Natural killer cell (primary cell): ENCODE measurements around the gene ELOF1. TPM values are rescaled to one million over a fixed set of nuclear protein-coding genes. Genes with fewer than 3 reads are reported as not detected.
A peak's percentile ranks its signal among the peaks of the same experiment; 100 is the strongest.

Experiments used
- ATAC-seq, 3 donors: fragments of 150-1000 bp in 2 of 3; fragments of 200-7000 bp in 1 of 3; cut with Tn5 transposase; 1 replicate in 1 of 3; 2 replicates in 2 of 3; pipeline ENCODE4 v1.10.0; 2021; ENCODE audit warnings: mild to moderate bottlenecking in 2 of 3, moderate library complexity in 2 of 3
- DNase-seq, 2 donors: peaks; one replicate each; pipeline versions ENCODE4 v3.0.0 to v3.0.0-alpha.2; 2013 to 2021; ENCODE audit warnings: mixed read lengths in 1 of 2
- H3K27ac ChIP-seq: one replicate; pipeline ENCODE4 v1.5.1; 2013; ENCODE audit warnings: mild to moderate bottlenecking, low read length
- H3K27me3 ChIP-seq: one replicate; pipeline ENCODE4 v1.6.1; 2013; ENCODE audit warnings: low read length; ENCODE audit not compliant: control insufficient read depth, insufficient read depth
- H3K36me3 ChIP-seq: one replicate; pipeline ENCODE4 v1.6.1; 2013; ENCODE audit warnings: low read length; ENCODE audit not compliant: control insufficient read depth, insufficient read depth
- H3K4me1 ChIP-seq: one replicate; pipeline ENCODE4 v1.6.1; 2013; ENCODE audit warnings: low read length; ENCODE audit not compliant: control insufficient read depth, insufficient read depth
- H3K4me3 ChIP-seq: one replicate; pipeline ENCODE4 v1.5.1; 2013; ENCODE audit warnings: low read length
- H3K9me3 ChIP-seq: one replicate; pipeline ENCODE4 v1.6.1; 2013; ENCODE audit warnings: low read length; ENCODE audit not compliant: control insufficient read depth, insufficient read depth
- H3K27ac Mint-ChIP-seq, 2 donors: one replicate each; pipeline ENCODE4 v1.8.0; 2022; ENCODE audit warnings: mild to moderate bottlenecking in 2 of 2, mixed read lengths in 2 of 2, moderate library complexity in 1 of 2
- H3K27me3 Mint-ChIP-seq, 2 donors: one replicate each; pipeline ENCODE4 v1.8.0; 2022; ENCODE audit warnings: low read depth in 2 of 2, mixed read lengths in 2 of 2
- H3K36me3 Mint-ChIP-seq: one replicate; pipeline ENCODE4 v1.8.0; 2022; ENCODE audit warnings: mixed read lengths
- H3K4me1 Mint-ChIP-seq, 2 donors: one replicate each; pipeline ENCODE4 v1.8.0; 2022; ENCODE audit warnings: mixed read lengths in 2 of 2
- H3K4me3 Mint-ChIP-seq: one replicate; pipeline ENCODE4 v1.8.0; 2022; ENCODE audit warnings: mild to moderate bottlenecking, moderate library complexity, mixed read lengths
- H3K9me3 Mint-ChIP-seq, 2 donors: one replicate each; pipeline ENCODE4 v1.8.0; 2022; ENCODE audit warnings: mixed read lengths in 2 of 2
- WGBS: methylation state at CpG from one replicate; pipeline ENCODE4 v1.1.7; 2013; ENCODE audit warnings: missing lambda C conversion rate; ENCODE audit not compliant: insufficient coverage; 5-methylcytosine and 5-hydroxymethylcytosine counted together
- intact Hi-C: fragments of 100-400 bp; cut with micrococcal nuclease; formaldehyde crosslinking; loops from one replicate; pipeline ENCODE4 v1.14.2; 2022
- total RNA-seq, 4 donors: library from RNA; stranded (reverse); fragments of 120-200 nt in 1 of 4; gene quantifications; one replicate each; pipeline versions ENCODE4 v1.2.3 to v1.2.4, GENCODE V29; 2013 to 2022
- TF ChIP-seq, protein P1 (sequence below): fragments of 200-600 bp; IDR thresholded peaks from one replicate; pipeline ENCODE4 v1.8.0; 2022; ENCODE audit warnings: antibody characterized with exemption

Gene ELOF1
- total RNA-seq, 3 donors from 2014 or later (not counting 1 experiment from before 2014, with no cell fraction given): 46.4 to 54.2 (median 50.0) TPM

- no peaks in the 10 kb centered on the region for H3K36me3 ChIP-seq
- DNase-seq (peak in 1 of 2 donors; percentile 85), ATAC-seq (peak; percentile 41 to 66 (median 46))
- Mint-ChIP-seq H3K27me3 (no peaks in the 10 kb centered on the region), H3K9me3 (no peaks in the 10 kb centered on the region), H3K36me3 (no peaks in the 10 kb centered on the region), H3K4me3 (peak overlapping the region; percentile 76), H3K4me1 (peaks cover 28 to 40% of the 10 kb centered on the region in 2 donors), H3K27ac (peak overlapping the region; percentile 37 to 53)
- peaks cover 23% of the 10 kb centered on the region for H3K4me1 ChIP-seq
- intact Hi-C loops: loop anchor here (1.0 kb wide), 1 partner anchor 27 kb away; no protein-coding TSS in a partner anchor
- no peak overlapping the region for H3K4me3 ChIP-seq
- TF ChIP-seq, protein P1, sequence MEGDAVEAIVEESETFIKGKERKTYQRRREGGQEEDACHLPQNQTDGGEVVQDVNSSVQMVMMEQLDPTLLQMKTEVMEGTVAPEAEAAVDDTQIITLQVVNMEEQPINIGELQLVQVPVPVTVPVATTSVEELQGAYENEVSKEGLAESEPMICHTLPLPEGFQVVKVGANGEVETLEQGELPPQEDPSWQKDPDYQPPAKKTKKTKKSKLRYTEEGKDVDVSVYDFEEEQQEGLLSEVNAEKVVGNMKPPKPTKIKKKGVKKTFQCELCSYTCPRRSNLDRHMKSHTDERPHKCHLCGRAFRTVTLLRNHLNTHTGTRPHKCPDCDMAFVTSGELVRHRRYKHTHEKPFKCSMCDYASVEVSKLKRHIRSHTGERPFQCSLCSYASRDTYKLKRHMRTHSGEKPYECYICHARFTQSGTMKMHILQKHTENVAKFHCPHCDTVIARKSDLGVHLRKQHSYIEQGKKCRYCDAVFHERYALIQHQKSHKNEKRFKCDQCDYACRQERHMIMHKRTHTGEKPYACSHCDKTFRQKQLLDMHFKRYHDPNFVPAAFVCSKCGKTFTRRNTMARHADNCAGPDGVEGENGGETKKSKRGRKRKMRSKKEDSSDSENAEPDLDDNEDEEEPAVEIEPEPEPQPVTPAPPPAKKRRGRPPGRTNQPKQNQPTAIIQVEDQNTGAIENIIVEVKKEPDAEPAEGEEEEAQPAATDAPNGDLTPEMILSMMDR: peak; percentile 83
- no peak overlapping the region for H3K27ac ChIP-seq
- WGBS: 12% methylated on average over 9 of the region's 9 CpGs
- H3K9me3 ChIP-seq: no peaks in the 10 kb centered on the region
- no peaks in the 10 kb centered on the region for H3K27me3 ChIP-seq
Measured at GRCh38 chr19:11560404-11561051, 1.5 kb upstream of the ELOF1 start.

DNA sequence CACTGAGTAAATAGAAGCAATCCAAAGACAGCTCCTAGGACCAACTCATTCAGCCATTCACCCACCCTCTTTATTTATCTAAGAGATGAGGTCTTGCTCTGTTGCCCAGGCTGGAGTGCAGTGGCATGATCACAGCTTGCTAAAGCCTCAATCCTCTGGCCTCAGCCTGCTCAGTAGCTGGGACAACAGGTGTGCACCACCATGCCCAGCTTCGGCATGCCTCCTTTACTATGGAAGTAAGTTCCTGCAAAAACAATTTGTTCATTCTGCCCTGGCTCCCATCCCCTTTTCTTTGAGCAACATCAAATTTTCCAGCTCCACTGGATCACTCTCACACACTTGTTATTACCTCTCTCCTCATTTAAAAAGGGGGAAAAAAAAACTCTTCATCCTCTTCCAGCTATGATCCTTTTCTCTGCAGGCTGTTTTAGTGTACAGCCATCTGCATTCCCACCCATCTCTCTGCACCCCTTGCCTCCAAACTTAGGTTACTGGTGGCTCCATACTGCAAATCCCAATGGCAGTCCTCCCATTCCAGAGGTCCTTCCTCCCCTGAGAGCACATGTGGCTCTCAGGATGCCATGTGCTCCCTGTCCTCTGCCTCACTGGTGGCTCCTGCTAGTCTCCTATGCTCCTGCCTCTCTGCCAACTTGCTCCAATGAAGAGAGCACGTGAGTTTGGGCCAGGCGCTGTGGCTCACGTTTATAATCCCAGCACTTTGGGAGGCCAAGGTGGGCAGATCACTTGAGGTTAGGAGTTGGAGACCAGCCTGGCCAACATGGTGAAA, 2.2 kb downstream of the ELOF1 start:
- no peak for ATAC-seq
- H3K4me1 Mint-ChIP-seq: peaks cover 28 to 43% of the 10 kb centered on the region in 2 donors
- intact Hi-C loops: no loop called here
- H3K27ac Mint-ChIP-seq: peak overlapping the region in 1 of 2 donors; percentile 76
- no peaks in the 10 kb centered on the region for H3K27me3 Mint-ChIP-seq
- Histone ChIP-seq H3K36me3 (peaks cover 23% of the 10 kb centered on the region), H3K27me3 (no peaks in the 10 kb centered on the region), H3K27ac (no peak overlapping the region), H3K4me1 (peaks cover 38% of the 10 kb centered on the region), H3K9me3 (no peaks in the 10 kb centered on the region), H3K4me3 (no peak overlapping the region)
- no peaks in the 10 kb centered on the region for H3K36me3 Mint-ChIP-seq
- no peaks in the 10 kb centered on the region for H3K9me3 Mint-ChIP-seq
- 88% methylated on average over 4 of the region's 4 CpGs for WGBS
- no peak for DNase-seq
- peak overlapping the region; percentile 35 for H3K4me3 Mint-ChIP-seq
- TF ChIP-seq, protein P1: no peak

DNA sequence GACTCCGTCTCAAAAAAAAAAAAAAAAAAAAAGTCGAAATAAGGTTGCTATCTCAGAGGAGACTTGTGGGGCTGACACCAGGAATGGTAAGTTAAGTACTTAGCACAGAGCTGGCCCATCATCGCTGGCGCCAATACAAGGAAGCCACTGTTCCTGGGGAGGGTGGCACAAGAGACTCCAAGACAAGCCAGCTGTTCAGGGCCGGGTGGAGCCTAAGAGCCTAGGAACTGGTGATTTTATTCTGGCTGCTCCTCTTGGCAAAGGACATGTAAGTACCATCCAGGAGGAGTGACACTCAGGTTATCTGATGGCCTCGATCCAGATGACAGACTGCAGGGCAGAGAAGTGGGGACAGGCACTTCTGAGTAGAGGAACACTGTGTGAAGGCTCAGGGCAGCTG, 3.8 kb downstream of the ELOF1 start:
- Histone ChIP-seq H3K4me3 (no peak overlapping the region), H3K4me1 (peaks cover 36% of the 10 kb centered on the region), H3K27ac (no peak overlapping the region), H3K9me3 (no peaks in the 10 kb centered on the region), H3K36me3 (peaks cover 23% of the 10 kb centered on the region), H3K27me3 (no peaks in the 10 kb centered on the region)
- peak overlapping the region in 1 of 2 donors; percentile 4 for H3K27ac Mint-ChIP-seq
- intact Hi-C loops: no loop called here
- TF ChIP-seq, protein P1: no peak
- no peak for DNase-seq
- H3K4me1 Mint-ChIP-seq: peaks cover 25 to 37% of the 10 kb centered on the region in 2 donors
- H3K4me3 Mint-ChIP-seq: peak overlapping the region; percentile 55
- H3K27me3 Mint-ChIP-seq: no peaks in the 10 kb centered on the region
- no peaks in the 10 kb centered on the region for H3K36me3 Mint-ChIP-seq
- no peaks in the 10 kb centered on the region for H3K9me3 Mint-ChIP-seq
- WGBS: 95% methylated on average over 6 of the region's 6 CpGs
- ATAC-seq: no peak
